ENCODE data around the gene PLSCR5. TPM values are rescaled to one million over a fixed set of nuclear protein-coding genes. Genes with fewer than 3 reads are reported as not detected.

PLSCR5 gene
- total RNA-seq, 4 donors from 2014 or later = not detected

GRCh38 chr3:146581080-146581601 lies 24.0 kb downstream of the PLSCR5 start:
- intact Hi-C loops (cut with DNase I; ENCODE audit: low total_unique reads) = no loop called here
- TF ChIP-seq POLR2A (IDR thresholded peaks at IDR 0.05) (no peak), CTCF (IDR thresholded peaks at IDR 0.05) (no peak)
- WGBS, 2 donors = 40 to 70% methylated on average over 1 of the region's 1 CpG
- H3K4me3 ChIP-seq (ENCODE audit: low read depth, poor library complexity, severe bottlenecking) = no peak overlapping the region
- DNase-seq (ENCODE audit: low spot score in 2 of 2) = no peak

- no peak overlapping the region for H3K4me3 ChIP-seq (ENCODE audit: low read depth, poor library complexity, severe bottlenecking)
- DNase-seq (ENCODE audit: low spot score in 2 of 2) = no peak
- intact Hi-C loops (cut with DNase I; ENCODE audit: low total_unique reads) = no loop called here
- TF ChIP-seq CTCF (IDR thresholded peaks at IDR 0.05) (no peak), POLR2A (IDR thresholded peaks at IDR 0.05) (no peak)
Measured at GRCh38 chr3:146577662-146578061, 27.5 kb downstream of the PLSCR5 start.

GRCh38 chr3:146575636-146576035 lies 29.5 kb downstream of the PLSCR5 start:
- no peak for DNase-seq (ENCODE audit: low spot score in 2 of 2)
- intact Hi-C loops (cut with DNase I; ENCODE audit: low total_unique reads) = no loop called here
- no peak for TF ChIP-seq POLR2A (IDR thresholded peaks at IDR 0.05)
- no peak for TF ChIP-seq CTCF (IDR thresholded peaks at IDR 0.05)
- no peak overlapping the region for H3K4me3 ChIP-seq (ENCODE audit: low read depth, poor library complexity, severe bottlenecking)
- WGBS, 2 donors = 66 to 72% methylated on average over 2 of the region's 2 CpGs

- intact Hi-C loops (cut with DNase I; ENCODE audit: low total_unique reads) = no loop called here
- no peak for TF ChIP-seq POLR2A (IDR thresholded peaks at IDR 0.05)
- TF ChIP-seq CTCF (IDR thresholded peaks at IDR 0.05) = no peak
- H3K4me3 ChIP-seq (ENCODE audit: low read depth, poor library complexity, severe bottlenecking) = no peak overlapping the region
- WGBS, 2 donors = 79 to 83% methylated on average over 1 of the region's 1 CpG
- no peak for DNase-seq (ENCODE audit: low spot score in 2 of 2)
Measured at GRCh38 chr3:146574173-146574572, 31.0 kb downstream of the PLSCR5 start.

- no peak for TF ChIP-seq CTCF (IDR thresholded peaks at IDR 0.05)
- TF ChIP-seq POLR2A (IDR thresholded peaks at IDR 0.05) = no peak
- H3K4me3 ChIP-seq (ENCODE audit: low read depth, poor library complexity, severe bottlenecking) = no peak overlapping the region
- DNase-seq (ENCODE audit: low spot score in 2 of 2) = no peak
- intact Hi-C loops (cut with DNase I; ENCODE audit: low total_unique reads) = no loop called here
- WGBS, 2 donors = 42 to 53% methylated on average over 3 of the region's 3 CpGs
Measured at GRCh38 chr3:146569314-146569713, 35.8 kb downstream of the PLSCR5 start.

GRCh38 chr3:146566138-146566537 lies 39.0 kb downstream of the PLSCR5 start:
- H3K4me3 ChIP-seq (ENCODE audit: low read depth, poor library complexity, severe bottlenecking) = no peak overlapping the region
- TF ChIP-seq CTCF (IDR thresholded peaks at IDR 0.05) = no peak
- TF ChIP-seq POLR2A (IDR thresholded peaks at IDR 0.05) = no peak
- intact Hi-C loops (cut with DNase I; ENCODE audit: low total_unique reads) = no loop called here
- no peak for DNase-seq (ENCODE audit: low spot score in 2 of 2)

All from lower leg skin (tissue), 4 donors.